Astrocyte (in vitro differentiated cells and primary cell): ENCODE measurements around the gene DNLZ. TPM values are rescaled to one million over a fixed set of nuclear protein-coding genes. Genes with fewer than 3 reads are reported as not detected.

Experiments
- DNase-seq: peaks from one replicate; pipeline ENCODE4 v3.0.0-alpha.2; 2010; ENCODE audit warnings: low read depth
- FAIRE-seq: peaks from 2 replicates; lab custom pipeline; 2011; peaks lifted over from hg19 to GRCh38; lab: Jason Lieb, UNC
- H2AFZ ChIP-seq: 2 replicates; pipeline ENCODE4 v1.6.0; 2012; ENCODE audit warnings: low read depth, low read length, inconsistent platforms
- H3K27ac ChIP-seq: 2 replicates; pipeline ENCODE4 v1.5.1; 2011; ENCODE audit warnings: low read depth, low read length, inconsistent platforms
- H3K27me3 ChIP-seq: 2 replicates; pipeline ENCODE4 v1.6.0; 2011; ENCODE audit warnings: low read length, inconsistent platforms; ENCODE audit not compliant: insufficient read depth
- H3K36me3 ChIP-seq: 2 replicates; pipeline ENCODE4 v1.5.1; 2011; ENCODE audit warnings: low read length, inconsistent platforms; ENCODE audit not compliant: insufficient read depth
- H3K4me1 ChIP-seq: 2 replicates; pipeline ENCODE4 v1.5.1; 2011; ENCODE audit warnings: low read length, inconsistent platforms; ENCODE audit not compliant: insufficient read depth
- H3K4me2 ChIP-seq: 2 replicates; pipeline ENCODE4 v1.6.0; 2012; ENCODE audit warnings: low read length, inconsistent platforms
- H3K4me3 ChIP-seq: 2 replicates; pipeline ENCODE4 v1.5.1; 2011; ENCODE audit warnings: low read depth, mild to moderate bottlenecking, low read length, inconsistent platforms; ENCODE audit not compliant: insufficient read depth
- H3K79me2 ChIP-seq: 2 replicates; pipeline ENCODE4 v1.6.0; 2012; ENCODE audit warnings: mild to moderate bottlenecking, low read length, inconsistent platforms; ENCODE audit not compliant: insufficient read depth
- H3K9ac ChIP-seq: 2 replicates; pipeline ENCODE4 v1.6.0; 2012; ENCODE audit warnings: mild to moderate bottlenecking, low read length, inconsistent platforms
- H3K9me3 ChIP-seq: 2 replicates; pipeline ENCODE4 v1.5.1; 2012; ENCODE audit warnings: low read depth, mild to moderate bottlenecking, low read length, inconsistent platforms; ENCODE audit not compliant: insufficient read depth
- H4K20me1 ChIP-seq: 2 replicates; pipeline ENCODE4 v1.6.0; 2012; ENCODE audit warnings: low read length, inconsistent platforms; ENCODE audit not compliant: insufficient read depth
- H3K27ac Mint-ChIP-seq: one replicate; pipeline ENCODE4 v1.8.0; 2021; ENCODE audit warnings: mild to moderate bottlenecking, mixed read lengths; ENCODE audit not compliant: unreplicated experiment
- H3K27me3 Mint-ChIP-seq: one replicate; pipeline ENCODE4 v1.8.0; 2021; ENCODE audit warnings: low read depth, mixed read lengths; ENCODE audit not compliant: unreplicated experiment
- H3K36me3 Mint-ChIP-seq: one replicate; pipeline ENCODE4 v1.8.0; 2021; ENCODE audit warnings: low read depth, mixed read lengths; ENCODE audit not compliant: unreplicated experiment
- H3K4me1 Mint-ChIP-seq: one replicate; pipeline ENCODE4 v1.8.0; 2021; ENCODE audit warnings: low read depth, mixed read lengths; ENCODE audit not compliant: unreplicated experiment
- H3K4me3 Mint-ChIP-seq: one replicate; pipeline ENCODE4 v1.8.0; 2021; ENCODE audit warnings: mild to moderate bottlenecking, moderate library complexity, mixed read lengths; ENCODE audit not compliant: unreplicated experiment
- H3K9me3 Mint-ChIP-seq: one replicate; pipeline ENCODE4 v1.8.0; 2021; ENCODE audit warnings: mild to moderate bottlenecking, mixed read lengths; ENCODE audit not compliant: unreplicated experiment
- CTCF ChIP-seq: IDR thresholded peaks from 2 replicates; pipeline ENCODE4 v1.5.1; 2011; ENCODE audit warnings: low read depth, mild to moderate bottlenecking, inconsistent platforms, low read length, moderate library complexity; ENCODE audit not compliant: insufficient read depth
- EZH2 ChIP-seq: IDR thresholded peaks from 2 replicates; pipeline ENCODE4 v1.6.1; 2012; ENCODE audit warnings: mild to moderate bottlenecking, low read length, inconsistent platforms; ENCODE audit not compliant: insufficient read depth
- total RNA-seq: library from RNA; stranded (reverse); gene quantifications from 2 replicates; pipeline ENCODE4 v1.2.1, GENCODE V29; 2021

DNLZ gene
- total RNA-seq, 1 donor from 2014 or later, result 17.4 TPM

DNA sequence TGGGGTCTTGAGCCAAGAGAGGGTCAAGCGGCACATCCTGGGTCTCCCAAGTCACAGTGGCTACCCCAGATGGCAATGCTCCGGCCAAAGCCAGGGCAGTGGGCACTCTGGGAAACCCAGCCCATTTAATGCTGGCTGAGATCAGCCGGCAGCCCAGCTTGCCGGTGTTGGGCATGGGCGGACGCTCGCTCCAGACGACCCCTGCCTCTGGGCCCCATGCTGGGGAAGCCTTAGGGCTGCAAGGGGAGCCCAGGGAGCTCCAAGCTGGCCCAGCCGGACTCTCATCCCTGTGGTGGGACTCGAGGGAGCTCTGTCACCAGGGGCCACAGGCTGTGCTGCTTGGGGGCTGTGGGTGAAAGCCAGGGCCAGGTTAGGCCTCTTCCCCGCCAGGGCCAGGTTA, 15.9 kb upstream of the DNLZ start:
- Histone ChIP-seq H3K4me2 (no peak overlapping the region), H3K27me3 (no peaks in the 10 kb centered on the region), H3K4me3 (no peak overlapping the region), H3K9me3 (no peaks in the 10 kb centered on the region), H4K20me1 (peaks cover 4% of the 10 kb centered on the region), H2AFZ (no peak overlapping the region), H3K79me2 (no peaks in the 10 kb centered on the region), H3K4me1 (no peaks in the 10 kb centered on the region), H3K27ac (no peak overlapping the region), H3K9ac (no peak overlapping the region), H3K36me3 (peaks cover 10% of the 10 kb centered on the region)
- Mint-ChIP-seq H3K27ac (no peak overlapping the region), H3K9me3 (no peaks in the 10 kb centered on the region), H3K4me1 (no peaks in the 10 kb centered on the region), H3K36me3 (peaks cover 8% of the 10 kb centered on the region), H3K4me3 (no peak overlapping the region), H3K27me3 (no peaks in the 10 kb centered on the region)
- TF ChIP-seq EZH2, result no peak
- no peak for TF ChIP-seq CTCF
- FAIRE-seq (no peak), DNase-seq (no peak)

DNA sequence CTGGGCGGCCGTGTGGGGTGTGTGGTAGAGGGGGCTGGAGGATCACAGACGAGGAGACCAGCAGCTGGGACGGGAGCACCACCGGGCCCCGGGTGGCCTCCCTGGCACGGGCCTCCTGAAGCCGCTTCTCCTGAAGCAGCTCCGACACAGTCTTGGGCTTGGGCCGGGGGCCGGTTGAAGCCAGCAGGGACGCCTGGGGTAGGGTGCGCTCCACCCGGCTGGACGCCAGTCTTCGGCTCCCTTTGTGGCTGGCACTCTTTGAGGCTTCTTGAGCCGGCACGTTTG, 15.4 kb upstream of the DNLZ start:
- H3K36me3 ChIP-seq, result peaks cover 6% of the 10 kb centered on the region
- H3K4me2 ChIP-seq, result no peak overlapping the region
- H3K4me1 ChIP-seq, result no peaks in the 10 kb centered on the region
- no peak for TF ChIP-seq CTCF
- no peak for TF ChIP-seq EZH2
- no peak for DNase-seq
- H3K27ac ChIP-seq, result no peak overlapping the region
- no peak for FAIRE-seq
- no peak overlapping the region for H3K4me3 Mint-ChIP-seq
- H2AFZ ChIP-seq, result no peak overlapping the region
- H3K9ac ChIP-seq, result no peak overlapping the region
- H3K4me3 ChIP-seq, result no peak overlapping the region
- H3K27me3 ChIP-seq, result no peaks in the 10 kb centered on the region
- H3K27me3 Mint-ChIP-seq, result no peaks in the 10 kb centered on the region
- no peak overlapping the region for H3K27ac Mint-ChIP-seq
- no peaks in the 10 kb centered on the region for H4K20me1 ChIP-seq
- peaks cover 3% of the 10 kb centered on the region for H3K36me3 Mint-ChIP-seq
- no peaks in the 10 kb centered on the region for H3K9me3 ChIP-seq
- H3K79me2 ChIP-seq, result no peaks in the 10 kb centered on the region
- H3K9me3 Mint-ChIP-seq, result no peaks in the 10 kb centered on the region
- no peaks in the 10 kb centered on the region for H3K4me1 Mint-ChIP-seq

DNA sequence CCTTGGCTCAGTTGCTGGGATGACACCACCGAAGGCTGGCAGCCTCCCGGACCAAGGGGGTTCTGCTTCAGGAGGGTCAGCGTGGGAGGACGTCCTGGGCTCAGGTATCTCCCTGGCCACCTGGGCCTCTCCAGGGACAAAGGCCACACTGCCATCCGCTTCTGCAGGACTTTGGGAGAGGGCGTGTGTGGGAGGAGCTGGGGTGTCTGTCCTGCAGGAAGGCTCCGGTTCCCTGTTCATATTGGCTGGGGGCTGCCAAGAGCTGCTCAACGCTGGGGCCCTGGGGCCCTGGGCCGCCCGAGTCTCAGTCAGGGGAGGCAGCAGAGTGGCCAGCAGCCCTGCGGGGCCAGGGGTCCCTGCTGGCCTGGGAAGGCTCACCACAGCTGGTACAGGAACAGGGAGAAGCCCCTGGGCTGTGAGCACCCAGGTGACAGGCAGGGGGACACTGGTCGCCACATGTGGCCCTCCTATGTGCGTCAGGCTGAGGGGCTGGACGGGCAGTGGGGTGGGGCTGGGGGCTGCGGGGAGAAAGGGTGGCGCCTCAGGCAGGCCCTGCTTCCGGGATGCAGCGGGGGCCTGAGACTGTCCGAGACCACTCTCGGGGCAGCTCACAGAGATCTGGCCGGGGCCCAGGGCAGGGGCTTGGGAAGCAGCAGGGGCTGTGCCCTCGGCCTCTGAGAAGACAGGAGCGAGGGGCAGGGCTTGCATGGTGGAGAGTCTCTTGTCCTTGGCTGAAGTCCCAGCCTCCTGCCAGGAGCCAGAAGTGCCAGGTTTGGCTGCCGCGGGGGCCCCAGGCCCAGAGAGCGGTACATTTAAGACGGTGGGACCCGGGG, 14.8 kb upstream of the DNLZ start:
- Histone ChIP-seq H4K20me1 (no peaks in the 10 kb centered on the region), H3K27me3 (no peaks in the 10 kb centered on the region), H3K4me1 (no peaks in the 10 kb centered on the region), H2AFZ (no peak overlapping the region), H3K9ac (no peak overlapping the region), H3K27ac (no peak overlapping the region), H3K36me3 (peaks cover 5% of the 10 kb centered on the region), H3K4me3 (no peak overlapping the region), H3K9me3 (no peaks in the 10 kb centered on the region), H3K79me2 (no peaks in the 10 kb centered on the region), H3K4me2 (no peak overlapping the region)
- Mint-ChIP-seq H3K9me3 (no peaks in the 10 kb centered on the region), H3K4me3 (no peak overlapping the region), H3K27ac (no peak overlapping the region), H3K4me1 (no peaks in the 10 kb centered on the region), H3K27me3 (no peaks in the 10 kb centered on the region), H3K36me3 (peaks cover 1% of the 10 kb centered on the region)
- TF ChIP-seq CTCF (no peak), EZH2 (no peak)
- no peak for DNase-seq
- no peak for FAIRE-seq
